Measurements from ENCODE around the gene ANKRD36C. TPM values are rescaled to one million over a fixed set of nuclear protein-coding genes. Genes with fewer than 3 reads are reported as not detected.

ANKRD36C gene
- total RNA-seq, 1 donor from 2014 or later, result 44.4 TPM

Small RNA genes within 50 kb of the gene (small RNA-seq; reads per million reads assigned to genes)
- not detected for gene RN7SL210P

Other genes starting within 250 kb of the ANKRD36C start
- gene GPAT2, start 43.1 kb upstream of the ANKRD36C start, total RNA-seq (ENCODE audit: low replicate concordance), result not detected in 2 replicates
- gene ADRA2B, start 124.7 kb upstream of the ANKRD36C start, total RNA-seq (ENCODE audit: low replicate concordance), result 3.0 and 10.5 TPM in 2 replicates
- not detected in 2 replicates for gene ASTL, start 146.7 kb upstream of the ANKRD36C start, total RNA-seq (ENCODE audit: low replicate concordance)
- gene DUSP2, start 153.6 kb upstream of the ANKRD36C start, total RNA-seq (ENCODE audit: low replicate concordance), result 2.3 TPM in 1 of 2 replicates, not detected in the other
- gene STARD7, start 217.0 kb upstream of the ANKRD36C start, total RNA-seq (ENCODE audit: low replicate concordance), result 162 and 179 TPM in 2 replicates